Stimulated activated CD4-positive, alpha-beta T cell treated with anti-CD3 and anti-CD28 coated beads, Interleukin-1b, Interleukin-23, amount 100 ng/mL, for 24 hours (primary cell): ENCODE measurements around the gene ATP5MG.
"Not testable (repeated sequence)": the region's sequence is repeated elsewhere in the genome, so short reads cannot be mapped to it uniquely, and the experiment has no call there.

Experiments
- DNase-seq, 4 experiments: peaks; one replicate each; pipeline ENCODE4 v3.0.0-alpha.2; 2020; ENCODE audit warnings: low read depth in 4 of 4, low spot score in 1 of 4

ATP5MG gene, protein sequence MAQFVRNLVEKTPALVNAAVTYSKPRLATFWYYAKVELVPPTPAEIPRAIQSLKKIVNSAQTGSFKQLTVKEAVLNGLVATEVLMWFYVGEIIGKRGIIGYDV

DNA sequence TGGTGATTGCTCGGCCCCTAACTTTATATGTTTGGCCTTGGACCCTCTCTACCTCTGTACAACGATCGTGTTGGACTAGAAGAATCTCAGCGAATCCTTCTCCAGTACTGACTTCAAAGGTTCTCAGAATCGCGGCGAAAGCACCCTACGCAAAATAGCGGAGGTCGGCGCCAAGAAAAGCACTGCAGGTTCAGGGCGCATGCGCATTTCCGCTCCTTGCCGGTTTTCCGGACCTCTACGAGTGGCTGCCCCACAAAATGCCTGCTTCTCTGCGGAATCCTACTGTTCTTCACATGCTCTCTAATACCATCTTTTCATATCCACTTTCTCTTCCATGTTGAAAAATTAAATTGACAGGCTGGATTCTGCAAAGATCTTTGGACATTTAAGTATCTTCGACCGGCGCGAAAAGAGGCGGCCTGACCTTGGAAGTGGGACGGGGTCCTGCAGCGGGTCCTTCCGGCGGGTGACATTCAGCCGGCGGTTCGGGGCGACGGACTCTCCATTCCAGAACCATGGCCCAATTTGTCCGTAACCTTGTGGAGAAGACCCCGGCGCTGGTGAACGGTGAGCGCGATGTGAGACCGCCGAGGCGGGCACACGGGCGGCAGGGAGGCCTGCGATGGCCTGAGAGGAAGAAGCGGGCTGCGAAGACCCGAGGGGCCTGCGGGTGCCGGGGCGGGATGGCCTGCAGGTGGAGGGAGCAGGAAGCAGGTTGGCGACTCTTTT lies at the start of gene ATP5MG:
TSS of gene ATP5MG (plus strand) at position 456 of the 729 bp plus-strand sequence. CDS start at position 516, 60 bp downstream.
- peak; percentile 82 to 90 (median 86) for DNase-seq

DNA sequence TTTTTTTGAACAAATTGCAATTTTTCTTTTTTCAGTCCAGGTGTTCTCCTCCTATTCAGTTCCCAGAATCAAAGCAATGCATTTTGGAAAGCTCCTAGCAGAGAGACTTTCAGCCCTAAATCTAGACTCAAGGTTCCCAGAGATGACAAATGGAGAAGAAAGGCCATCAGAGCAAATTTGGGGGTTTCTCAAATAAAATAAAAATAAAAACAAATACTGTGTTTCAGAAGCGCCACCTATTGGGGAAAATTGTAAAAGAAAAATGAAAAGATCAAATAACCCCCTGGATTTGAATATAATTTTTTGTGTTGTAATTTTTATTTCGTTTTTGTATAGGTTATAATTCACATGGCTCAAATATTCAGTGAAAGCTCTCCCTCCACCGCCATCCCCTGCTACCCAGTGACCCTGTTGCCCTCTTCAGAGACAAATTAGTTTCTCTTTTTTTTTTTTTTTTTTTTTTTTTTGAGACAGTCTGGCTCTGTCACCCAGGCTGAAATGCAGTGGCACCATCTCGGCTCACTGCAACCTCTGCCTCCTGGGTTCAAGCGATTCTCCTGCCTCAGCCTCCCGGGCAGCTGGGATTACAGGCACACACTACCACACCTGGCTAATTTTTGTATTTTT lies 48.2 kb upstream of the ATP5MG start:
- no peak for DNase-seq

DNA sequence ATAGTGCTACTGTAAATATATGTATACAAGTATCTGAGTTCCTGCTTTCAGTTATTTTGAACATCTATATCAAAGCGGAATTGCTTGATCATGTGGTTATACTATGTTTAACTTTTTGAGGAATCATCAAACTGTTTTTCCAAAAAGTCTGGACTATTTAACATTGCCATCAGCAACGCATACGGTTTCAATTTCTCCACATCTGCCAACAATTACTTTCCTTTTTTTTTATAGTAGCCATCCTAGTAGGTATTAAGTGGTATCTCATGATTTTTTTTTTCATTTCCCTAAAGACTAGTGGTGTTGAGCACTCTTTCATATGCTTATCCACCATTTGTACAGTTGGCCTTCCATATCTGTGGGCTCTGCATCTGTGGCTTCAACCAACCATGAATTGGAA lies 43.3 kb upstream of the ATP5MG start:
- DNase-seq: no peak

DNA sequence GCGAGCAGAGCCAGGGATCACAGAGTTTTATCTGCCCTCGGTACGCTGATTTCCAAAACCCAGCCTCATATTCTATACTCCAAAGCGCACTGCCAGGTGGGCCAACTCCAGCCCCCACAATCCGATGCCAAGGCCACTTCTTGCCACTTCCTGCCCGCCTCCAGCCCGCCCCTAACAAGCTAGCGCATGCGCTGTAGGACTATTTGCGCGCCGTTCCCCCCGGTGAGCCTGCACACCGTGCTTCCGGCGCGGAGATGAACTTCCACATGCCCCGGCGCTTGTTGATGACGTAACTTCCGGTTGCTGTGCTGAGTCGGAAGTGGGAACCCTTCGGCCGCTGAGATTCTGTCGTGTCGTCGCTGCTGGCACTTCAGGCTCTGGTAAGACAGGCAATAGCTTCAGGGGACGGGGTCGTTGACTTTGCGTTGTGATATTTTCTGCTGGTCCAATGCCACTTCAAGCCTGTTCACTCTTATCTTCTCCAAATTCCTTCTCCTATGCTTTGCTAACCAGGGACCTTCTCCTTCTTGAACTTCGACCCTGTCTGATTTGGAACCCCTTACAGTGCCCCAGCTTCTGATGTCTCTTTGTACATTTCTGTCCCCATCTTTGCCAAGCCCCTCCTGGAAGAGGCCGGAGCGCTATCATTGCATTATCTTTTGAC lies 42.0 kb upstream of the ATP5MG start, which contains the start of gene UBE4A:
TSS of gene UBE4A (plus strand) at position 306 of the 664 bp plus-strand sequence. CDS start 5,481 bp downstream, outside the sequence.
- DNase-seq: peak; percentile 97 to 99 (median 98)

DNA sequence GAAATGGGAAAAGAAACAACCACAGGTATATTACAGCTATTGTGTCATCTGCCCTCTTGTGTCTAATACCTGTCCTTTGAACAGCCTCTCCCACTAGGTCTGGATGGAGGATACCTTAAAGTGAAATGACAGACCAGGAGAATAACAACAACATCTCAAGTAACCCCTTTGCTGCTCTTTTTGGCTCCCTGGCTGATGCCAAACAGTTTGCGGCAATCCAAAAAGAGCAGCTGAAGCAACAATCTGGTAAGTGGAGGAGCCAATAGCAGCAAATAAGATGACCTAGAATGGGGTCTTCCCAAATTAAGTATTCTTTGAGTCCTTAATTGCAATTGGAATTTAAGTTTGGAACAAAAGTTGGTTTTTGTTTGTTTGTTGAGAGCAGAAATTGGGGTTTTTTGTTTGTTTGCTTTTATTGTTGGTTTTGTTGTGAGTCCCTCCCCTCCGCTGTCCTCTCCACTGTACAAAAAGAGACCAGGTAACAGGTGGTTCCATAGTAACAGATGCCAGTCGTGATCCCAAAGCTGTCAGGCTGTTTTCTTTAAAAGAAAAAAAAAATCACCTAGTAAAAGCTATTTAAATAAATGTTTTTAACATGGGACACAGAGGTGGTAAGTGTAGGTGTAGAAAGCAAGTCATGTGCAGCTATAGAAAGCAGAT lies 36.3 kb upstream of the ATP5MG start:
- DNase-seq: no peak

DNA sequence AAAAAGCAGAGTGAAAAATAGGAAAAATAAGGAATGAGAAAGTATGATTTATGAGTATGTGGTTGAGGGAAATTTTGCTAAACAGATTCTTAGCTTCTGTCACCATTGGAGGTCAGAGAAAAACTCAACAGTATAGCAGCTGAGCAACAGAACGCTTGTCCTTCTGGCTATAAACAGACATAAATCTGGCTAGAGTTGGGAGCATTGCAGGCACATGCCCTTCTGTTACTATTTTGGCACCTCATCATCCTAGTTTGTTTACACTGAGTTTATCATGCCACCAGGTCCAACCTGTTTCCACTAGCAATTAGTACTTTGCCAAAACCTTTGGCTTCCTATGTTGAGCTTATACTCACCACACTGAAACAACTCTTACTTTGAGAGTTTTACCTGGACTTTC lies 35.1 kb upstream of the ATP5MG start:
- no peak for DNase-seq

DNA sequence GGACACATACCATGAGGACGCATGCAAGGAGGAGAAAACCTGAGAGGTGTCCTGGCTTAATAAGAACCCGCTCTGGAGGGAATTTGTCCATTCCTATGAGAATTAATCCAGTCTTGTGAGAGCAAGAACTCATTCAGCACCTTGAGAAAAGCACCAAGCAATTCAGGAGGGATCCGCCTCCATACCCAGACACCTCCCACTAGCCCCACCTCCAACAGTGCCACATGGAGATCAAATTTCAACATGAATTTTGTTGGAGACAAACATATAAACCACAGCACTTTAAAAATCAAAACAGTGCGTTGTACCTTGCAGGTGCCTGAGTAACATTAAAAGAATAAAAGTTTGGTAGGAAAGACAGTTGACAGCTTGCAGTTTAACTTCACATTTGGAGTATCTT lies 30.6 kb upstream of the ATP5MG start:
- no peak for DNase-seq

DNA sequence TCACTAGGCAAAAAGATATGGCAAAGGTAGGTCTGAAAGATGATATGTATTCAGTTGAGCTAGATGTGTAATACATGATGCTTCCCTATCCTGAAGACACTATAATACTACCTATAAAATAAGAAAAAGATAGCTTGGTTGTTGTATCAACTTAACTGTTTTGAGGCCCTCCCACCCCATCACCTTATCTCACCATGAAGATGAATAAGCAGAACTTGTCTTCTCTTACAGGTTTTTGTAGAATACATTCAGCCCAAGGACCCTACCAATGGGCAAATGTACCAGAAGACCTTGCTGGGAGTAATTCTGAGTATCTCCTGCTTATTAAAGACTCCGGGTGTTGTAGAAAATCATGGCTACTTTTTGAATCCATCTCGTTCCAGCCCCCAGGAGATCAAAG lies 28.1 kb upstream of the ATP5MG start:
- DNase-seq: no peak

DNA sequence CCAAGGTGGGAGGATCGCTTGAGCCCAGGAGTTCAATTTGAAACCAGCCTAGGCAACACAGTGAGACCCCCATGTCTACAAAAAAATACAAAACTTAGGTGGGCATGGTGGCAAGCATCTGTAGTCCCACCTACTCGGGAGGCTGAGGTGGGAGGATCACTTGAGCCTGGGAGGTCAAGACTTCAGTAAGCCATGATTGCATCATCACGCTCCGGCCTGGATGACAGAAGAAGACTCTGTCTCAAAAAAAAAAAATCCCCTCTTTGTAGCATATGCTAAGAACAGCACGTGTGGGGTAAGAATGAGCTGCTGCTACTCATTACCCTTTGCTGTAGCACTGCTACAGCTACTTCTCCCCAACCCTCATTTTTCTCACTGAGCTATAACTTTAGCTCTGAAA lies 27.5 kb upstream of the ATP5MG start:
- no peak for DNase-seq

DNA sequence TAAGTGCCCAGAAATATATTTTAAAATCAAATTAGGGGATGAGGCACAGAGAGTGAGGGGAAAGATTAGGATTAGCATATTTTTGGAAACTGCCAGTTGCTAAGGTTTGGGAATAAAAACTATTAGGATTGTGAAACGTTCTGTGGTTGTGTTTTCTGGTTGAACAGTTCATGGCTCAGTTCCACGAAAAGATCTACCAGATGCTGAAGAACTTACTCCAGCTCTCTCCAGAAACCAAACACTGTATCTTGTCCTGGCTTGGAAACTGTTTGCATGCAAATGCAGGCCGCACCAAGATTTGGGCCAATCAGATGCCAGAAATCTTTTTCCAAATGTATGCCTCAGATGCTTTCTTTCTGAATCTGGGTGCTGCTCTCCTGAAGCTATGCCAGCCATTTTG lies 26.7 kb upstream of the ATP5MG start:
- DNase-seq: no peak

DNA sequence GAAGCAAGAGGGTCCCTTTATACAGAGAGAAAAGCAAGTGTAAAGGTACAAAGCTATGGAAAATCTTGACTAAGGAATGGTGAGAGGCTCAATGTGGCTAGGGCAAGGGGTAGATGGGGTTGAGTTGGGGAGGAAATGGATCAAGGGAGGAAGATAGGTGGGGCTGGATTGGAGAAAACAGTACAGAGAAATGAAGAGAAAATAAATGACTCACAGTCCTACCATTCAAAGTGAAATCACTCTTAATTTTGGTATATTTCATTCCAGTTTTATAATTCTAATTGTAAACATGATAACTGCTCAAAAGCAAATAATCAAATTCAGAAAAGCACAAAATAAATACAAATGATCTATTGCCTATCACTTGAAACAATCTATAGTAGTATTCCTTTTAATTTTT lies 25.4 kb upstream of the ATP5MG start:
- no peak for DNase-seq

DNA sequence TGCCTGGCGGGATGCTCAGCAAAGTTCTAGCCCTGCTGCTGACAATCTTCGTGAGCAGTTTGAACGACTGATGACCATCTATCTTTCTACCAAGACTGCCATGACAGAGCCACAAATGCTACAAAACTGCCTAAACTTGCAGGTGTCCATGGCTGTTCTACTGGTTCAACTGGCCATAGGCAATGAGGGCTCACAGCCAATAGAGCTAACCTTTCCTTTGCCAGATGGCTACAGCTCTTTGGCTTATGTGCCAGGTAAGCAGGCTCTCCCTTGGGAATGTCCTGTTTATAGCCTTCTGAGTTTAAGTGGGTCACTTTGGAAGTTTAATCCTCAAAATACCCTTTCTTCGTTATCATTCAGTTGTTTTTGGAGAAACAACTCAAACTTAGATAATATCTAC lies 21.9 kb upstream of the ATP5MG start:
- no peak for DNase-seq

DNA sequence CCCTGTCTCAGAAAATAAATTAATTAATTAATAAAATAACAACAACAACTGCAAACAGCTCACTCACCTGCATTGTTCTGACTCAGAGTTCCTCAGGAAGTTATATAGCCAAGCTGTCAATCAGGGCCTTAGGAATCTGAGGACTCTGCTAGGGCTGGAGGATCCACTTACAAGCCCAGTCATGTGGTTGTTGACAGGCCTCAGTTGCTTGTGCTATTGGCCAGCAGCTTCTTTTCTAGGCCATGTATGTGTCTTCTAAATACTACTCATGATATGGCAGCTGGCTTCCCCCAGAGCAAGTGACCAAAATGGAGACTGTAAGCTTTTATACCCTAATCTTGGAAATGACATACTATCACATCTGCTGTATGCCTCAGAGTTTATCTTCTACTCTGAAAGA lies 20.8 kb upstream of the ATP5MG start:
- no peak for DNase-seq

DNA sequence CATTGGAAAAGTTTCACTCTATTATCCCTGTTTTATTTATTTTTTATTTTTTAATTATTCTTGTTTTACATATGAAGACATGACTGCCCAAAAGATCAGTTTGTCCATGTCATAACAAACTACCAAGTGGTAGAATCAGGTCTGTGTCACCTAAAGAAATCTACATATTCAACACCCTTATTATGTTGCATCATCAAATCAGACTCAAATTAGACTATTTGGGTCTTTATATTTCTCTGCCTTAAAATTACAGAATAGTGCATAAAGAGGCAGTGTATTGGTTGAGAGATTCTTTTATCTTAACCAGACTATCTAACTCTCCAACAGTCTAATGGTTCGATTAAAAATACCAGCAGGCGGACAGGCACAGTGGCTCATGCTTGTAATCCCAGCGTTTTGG lies 18.5 kb upstream of the ATP5MG start:
- no peak for DNase-seq

DNA sequence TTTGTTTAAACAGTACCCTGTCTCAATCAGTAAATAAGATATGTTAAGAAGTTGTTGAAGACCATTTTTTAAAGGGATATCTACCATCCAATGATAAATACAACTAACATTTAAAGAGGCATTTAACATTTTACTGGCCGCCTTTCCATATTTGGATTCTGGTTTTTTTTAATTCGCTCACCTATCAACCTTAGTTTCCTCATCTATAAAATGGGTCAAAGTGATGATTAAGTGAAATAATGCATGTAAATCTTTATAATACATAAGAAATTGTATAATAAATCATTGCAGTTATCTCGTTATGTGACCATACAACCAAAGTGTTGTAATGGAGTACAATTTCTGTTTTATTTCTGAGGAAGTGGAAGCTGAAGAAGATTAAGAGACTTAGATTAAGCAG lies 17.7 kb upstream of the ATP5MG start:
- DNase-seq: no peak

DNA sequence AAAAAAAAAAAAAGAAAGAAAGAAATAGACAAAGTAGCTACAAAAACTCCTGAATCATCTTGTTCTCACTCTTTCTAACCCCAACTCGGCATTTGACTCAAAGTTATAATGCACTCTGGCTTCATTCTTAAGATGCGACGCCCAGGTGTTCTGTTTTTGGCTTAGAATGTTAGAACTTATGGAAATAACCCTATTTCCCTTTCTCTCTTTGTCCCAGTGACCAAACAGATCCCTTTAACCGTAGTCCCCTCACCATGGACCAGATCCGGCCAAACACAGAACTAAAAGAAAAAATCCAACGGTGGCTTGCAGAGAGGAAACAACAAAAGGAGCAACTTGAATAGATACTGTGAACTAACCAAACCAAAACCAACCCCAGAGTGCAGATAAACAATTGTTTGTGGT lies 5.3 kb upstream of the ATP5MG start:
- no peak for DNase-seq

DNA sequence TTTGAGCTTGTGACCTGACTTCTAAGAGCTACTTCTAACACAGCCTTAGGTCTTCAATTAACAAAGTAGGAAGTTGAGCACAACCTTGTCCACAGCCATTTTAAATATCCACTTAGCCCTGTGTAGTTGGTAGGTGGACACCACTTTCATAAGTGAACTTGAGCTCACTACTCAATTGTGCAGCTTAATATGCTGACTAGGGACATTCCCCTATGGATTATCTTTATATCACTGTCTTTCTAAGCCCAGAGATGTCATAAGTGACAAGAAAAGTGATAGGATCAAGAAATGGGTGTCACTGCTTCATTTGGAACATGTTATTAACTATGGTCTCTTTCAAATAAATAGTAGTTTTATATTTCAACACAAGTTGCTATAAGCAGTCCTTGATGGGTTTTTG lies 4.0 kb upstream of the ATP5MG start:
- DNase-seq: no peak

DNA sequence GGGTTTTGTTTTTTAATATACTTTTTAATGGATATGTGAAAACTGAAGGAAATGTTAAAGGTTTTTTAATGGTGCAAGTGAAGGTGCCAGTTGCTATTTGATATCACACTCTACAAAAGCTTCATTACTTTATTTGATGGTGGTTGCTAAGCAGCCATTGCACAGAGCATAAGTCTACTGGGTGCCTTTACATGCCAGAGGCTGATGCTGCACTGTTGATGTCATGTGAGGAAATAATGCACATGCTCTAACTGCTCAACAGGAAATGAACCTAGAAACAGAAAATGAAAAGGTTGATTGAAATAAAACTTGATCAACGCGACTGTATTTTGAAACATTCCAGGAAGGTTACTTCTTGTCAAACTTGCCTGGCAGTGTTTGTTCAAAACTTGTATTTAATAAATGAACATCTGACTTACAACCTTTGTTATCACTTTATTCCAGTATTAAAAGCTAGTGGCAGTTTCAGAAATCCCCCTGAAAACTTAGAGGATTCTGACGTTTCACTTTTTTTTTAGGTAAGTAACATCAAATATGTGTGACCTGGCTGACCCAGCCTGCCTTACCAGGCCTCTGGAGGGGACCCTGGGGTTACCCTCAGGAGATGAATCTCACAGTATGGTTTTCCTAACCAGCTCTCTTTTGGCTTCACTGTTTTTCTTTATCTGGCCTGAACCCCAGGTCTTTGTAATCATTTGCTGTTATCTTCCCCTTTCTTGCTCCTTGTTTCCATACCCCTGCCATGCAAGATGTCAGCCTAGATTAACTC lies 2.4 kb upstream of the ATP5MG start:
- peak in 1 of 4 experiments; percentile 19 for DNase-seq

DNA sequence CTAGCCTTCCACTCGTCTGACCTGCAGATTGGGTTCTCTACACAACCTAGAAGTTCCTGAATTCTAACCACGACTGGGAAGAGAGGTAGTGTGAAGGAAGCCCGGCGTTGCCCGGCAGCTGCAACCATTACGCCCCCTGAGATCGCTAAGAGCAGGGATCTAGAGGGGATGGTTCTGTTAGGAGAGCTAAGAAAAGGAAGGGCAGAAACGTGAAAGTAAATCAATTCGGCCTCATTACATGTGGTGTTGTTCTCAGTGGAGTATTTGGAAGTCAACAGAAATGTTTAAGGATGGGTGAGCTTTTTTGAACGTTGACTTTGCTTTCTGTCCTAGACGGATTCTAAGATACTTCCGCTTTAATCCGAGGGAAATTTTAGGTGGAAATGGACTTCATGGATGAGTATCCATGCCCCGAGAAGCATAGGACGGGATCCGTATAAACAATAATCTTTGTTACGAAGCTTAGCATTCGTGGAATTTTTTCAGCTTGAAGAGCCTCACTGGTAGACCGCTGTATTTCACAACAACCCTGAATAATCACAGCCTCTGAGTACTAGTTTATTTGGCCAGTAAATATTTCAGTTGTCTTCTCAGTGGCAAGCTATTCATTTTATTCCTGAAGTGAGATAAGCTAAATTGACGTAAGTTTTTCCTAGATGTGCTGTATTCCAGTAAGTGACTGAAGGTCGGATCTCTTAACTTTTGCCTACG lies 629 bp downstream of the ATP5MG start:
- no peak for DNase-seq

DNA sequence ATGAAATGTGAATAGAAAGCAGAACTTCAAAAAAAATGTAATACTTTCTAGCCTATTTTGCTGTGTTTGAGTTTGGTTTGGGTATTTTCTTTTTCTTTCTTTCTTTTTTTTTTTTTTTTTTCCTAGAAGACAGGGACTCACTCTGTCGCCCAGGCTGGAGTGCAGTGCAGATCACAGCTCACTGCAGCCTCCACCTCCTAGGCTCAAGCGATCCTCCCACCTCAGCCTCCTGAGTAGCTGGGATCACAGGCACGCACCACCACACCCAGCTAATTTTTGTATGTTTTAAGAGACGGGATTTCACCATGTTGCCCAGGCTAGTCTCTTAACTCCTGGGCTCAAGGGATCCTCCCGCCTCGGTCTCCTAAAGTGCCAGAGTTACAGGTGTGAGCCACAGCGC lies 1.2 kb downstream of the ATP5MG start:
- DNase-seq: not testable (repeated sequence)
